NCI-H2196 treated with DMSO at 0.1 percent for 48 hours (cell line): ENCODE measurements around the gene PPP1R1C.

Source experiments
- DNase-seq: peaks from one replicate; lab custom pipeline; 2025; ENCODE audit not compliant: unreplicated experiment; lab: John Stamatoyannopoulos, UW

PPP1R1C gene

DNA sequence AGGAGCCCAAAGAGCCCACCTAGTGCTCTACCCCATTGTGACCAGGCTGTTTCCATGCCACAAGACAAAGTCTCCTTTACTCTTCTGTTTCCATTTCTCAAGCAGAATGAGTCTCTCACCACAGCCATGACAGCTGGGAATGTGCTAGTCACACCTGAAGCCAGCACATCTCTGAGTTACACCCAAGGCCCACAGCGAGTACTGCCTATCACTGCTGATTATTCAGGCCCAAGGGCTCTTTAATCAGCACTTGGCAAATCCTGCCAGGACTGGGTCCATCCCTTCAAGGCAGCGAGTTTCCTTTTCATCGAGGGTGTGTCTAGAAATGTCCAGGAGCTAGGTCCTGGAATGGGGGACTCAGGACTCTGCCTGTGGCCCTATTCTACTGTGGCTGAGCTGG lies 14.6 kb upstream of the PPP1R1C start:
- no peak for DNase-seq

DNA sequence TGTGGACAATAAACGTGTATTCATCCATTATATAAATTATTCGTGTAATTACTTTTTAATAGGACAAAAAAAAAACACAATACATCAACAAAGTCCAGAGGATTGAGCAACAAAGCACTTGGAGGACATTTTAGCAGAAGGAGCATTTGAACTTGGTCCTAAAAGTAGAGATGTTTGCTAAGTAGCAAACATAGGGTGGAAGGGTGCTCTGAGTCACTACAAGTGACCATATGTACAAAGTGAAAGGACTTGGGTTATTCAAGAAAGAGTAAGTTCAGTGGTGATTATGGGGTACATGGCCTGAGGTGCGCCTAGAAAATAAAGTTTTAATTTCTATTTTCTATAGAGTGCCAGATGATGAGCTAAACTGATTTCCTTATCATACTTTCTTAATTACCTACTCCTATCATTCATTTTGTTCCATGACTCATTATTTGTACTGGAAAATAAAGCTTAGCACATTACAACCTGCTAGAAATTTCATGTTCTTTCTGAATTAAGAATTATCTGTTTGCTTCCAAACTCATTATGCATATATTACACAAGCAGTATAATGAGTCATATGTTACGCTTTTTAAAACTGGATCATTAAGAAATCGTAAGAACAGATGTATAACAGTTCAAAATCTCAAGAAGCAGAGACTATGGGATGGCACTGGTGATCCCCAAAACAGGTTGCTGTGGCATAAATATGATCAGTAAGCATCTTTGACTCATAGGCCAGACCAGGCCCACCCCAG lies 13.1 kb upstream of the PPP1R1C start:
- DNase-seq: no peak

GRCh38 chr2:181973171-181973783 lies 12.4 kb upstream of the PPP1R1C start:
- DNase-seq: no peak

DNA sequence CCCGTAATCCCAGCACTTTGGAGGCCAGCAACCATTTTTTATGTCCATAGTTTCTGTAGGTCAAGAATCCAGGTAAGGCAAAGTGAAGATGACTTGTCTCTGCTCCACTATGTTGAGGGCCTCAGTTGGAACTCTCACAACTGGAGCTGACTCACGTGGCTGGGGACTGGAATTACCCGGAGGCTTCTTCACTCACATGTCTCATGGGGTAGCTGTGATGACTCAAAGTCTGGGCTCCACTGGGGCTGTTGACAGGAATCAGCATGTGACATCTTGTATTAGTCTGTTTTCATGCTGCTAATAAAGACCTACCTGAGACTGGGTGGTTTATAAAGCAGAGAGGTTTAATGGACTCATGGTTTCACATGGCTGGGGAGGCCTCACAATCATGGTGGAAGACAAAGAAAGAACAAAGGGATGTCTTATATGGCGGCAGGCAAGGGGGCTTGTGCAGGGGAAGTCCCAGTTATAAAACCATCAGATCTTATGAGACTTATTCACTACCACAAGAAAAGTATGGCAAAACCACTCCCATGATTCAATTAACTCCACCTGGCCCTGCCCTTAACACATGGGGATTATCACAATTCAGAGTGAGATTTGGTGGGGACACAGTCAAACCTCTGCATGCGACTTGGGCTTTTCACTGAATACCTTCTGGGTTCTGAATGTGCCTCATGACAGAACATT lies 7.8 kb upstream of the PPP1R1C start:
- no peak for DNase-seq

DNA sequence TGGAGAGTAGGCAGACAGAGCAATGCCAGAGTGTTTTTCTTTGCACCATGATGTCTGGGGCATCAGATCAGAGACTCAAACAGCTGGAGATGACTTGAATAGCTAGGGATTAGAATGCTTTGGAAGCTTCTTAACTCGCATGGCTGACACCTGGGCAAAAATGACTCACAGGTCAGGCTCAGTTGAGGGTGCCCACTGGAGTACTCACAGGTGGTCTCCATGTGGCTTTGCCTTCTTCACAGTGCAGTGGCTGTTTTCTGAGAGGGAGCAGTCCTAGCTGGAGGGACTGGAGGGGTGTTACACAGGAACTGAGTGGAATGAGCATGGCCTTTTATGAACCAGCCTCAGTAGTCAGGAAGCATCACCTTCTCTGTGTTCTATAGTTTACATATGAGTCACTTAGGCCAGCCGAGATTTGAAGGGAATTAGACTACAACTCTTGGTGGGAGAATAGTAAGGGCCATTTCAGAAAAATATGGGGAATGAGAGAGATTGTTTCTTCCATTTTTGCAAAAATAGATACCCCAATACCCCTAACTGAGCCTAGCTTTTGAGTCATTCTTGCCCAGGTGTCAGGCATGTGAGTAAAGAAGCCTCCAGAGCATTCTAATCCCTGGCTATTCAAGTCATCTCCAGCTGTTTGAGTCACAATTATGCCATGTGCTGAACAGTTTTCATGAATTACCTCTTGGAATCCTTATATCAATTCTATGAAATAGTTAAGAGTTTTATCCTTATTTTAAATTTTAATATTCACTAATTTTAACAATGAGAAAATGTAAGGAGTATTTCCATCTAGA lies 7.1 kb upstream of the PPP1R1C start:
- no peak for DNase-seq

GRCh38 chr2:181984060-181984459 lies 1.6 kb upstream of the PPP1R1C start:
- DNase-seq: no peak

DNA sequence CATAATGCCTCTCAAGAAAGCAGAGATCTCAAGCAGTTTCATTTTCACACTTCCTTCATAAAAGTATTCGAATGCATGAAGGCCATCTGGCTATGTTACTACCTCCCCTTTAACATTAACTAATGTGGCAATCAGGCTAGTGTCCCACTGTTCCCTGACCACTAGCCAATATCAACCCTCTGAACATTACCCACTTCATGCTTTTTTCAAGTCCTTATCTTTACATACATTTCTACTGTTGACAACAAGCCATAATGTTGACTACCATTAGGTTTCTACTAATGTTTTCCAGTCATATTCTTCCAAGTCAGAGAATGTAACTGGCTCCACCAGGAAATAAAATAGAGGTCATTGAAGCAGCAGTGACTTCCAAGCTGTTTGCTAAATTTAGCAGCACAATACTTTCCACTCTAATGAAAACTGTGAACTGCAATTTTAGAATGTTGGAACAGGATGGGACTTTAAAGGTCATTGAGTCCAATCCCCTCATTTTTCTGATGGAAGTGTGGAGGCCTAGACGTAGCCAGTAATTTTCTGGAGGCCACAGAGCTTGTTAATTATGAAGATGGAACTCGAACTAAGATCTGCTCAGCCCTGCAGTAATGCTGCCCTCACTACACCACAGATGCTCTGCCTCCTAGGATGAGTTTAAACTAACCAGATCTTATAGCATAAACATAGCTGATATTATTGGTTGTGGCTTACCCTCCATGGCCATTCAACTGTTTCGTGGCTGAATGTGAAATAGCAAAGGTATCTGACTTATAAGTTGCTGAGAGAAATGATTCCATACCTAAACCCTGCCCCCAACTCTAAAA lies 630 bp upstream of the PPP1R1C start:
- DNase-seq: no peak

DNA sequence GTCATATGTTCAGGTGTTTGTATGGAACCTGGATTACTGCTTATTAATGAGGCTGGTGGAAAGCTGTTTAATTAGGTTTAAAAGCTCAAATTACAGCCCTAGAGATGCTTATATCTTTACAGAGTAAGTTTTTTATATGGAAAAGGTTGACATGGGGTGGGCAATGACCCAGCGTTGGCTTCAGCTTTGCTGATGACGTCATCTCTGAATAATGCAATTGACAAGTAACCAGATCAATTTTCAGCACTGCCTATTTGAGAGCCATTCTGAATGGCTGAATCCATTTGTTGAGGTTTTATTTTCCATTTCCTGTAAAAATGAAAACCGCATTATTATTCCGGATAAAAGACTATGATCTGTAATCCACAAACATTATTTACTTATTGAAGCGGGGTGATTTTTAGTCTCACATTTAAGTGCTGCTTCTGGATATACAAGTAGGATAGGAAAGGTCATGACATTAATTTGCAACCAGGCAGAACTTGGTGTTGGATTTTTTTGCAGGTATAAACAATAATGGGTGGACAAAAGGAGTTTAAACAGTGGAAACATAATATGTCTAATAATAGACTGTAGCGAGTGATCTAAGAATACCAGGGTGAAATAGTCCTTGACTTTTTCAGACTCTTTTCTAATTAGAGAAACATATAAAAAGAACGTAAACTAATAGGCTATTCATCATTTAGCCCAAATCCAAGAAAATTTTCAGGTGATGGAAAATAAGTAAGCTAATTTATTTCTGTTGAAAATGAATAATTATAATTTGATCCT lies 2.7 kb downstream of the PPP1R1C start:
- DNase-seq: peak; percentile 44

DNA sequence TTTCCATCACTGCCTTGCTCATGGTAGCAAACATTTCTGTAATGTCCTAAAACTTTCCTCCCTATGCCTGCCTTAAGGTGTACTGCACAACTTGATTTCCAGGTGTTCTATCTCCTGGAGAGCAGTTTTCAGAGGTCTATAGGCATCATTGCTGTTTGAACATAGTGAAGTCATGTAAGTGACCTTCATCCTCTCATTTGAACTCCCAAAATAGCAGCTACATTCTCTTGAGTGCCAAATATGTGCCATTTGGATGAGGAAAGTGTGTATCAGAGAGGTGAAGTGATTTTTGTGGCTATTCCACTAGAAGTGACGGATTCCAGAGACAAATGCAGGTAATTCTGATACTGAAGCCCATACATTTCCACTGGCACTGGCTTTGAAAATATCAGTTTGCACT lies 3.4 kb downstream of the PPP1R1C start:
- DNase-seq: no peak

DNA sequence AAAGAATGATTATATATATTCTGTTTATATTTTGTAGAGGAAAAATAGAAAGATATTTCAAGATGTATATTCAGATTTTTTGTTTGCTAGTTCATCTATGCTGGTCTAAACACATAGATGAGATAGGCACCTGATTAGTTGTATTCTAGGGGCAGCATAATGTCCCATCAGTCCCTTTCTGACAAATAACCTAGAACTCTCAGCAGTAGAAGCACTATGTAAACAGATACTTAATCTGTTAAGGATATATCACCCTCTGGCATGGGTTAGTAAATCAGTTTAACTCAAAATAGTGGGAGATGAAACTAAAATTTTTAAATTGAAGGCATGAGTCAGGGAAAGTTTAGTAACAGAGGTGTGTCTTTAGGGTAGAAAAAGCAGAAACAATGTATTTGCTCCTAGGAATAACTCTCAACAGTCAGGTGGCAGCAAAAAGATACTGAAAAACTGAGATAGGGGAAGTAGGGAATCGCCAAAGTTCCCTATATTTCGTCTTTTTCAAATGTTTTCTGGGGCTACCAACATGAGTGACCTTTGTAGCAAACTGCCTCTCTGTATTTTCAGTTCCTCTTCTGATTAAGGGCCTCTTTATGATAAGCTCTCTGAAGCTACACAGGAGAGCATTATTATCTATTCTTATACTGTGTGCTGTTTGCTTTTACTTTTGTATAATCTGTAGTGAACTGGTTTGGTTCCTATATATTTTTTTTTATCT lies 5.7 kb downstream of the PPP1R1C start:
- DNase-seq: no peak

DNA sequence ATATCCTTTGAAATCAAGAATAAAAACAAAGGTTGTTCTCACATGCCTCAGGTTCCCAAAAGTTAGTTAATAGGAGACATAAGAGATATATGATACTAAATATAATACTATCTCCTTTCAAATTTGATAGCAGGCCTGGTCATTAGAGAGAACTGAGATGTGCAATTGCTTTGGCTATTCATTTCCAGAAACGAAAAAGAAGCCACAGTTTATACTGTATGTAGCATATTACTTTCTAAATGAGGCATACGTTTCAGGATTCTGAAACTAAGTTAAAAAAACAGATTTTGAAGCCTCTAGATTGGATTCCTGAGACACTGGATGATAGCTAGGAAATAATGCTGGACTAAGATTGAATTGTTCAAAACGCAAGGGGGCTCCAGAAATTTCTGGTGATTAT lies 7.1 kb downstream of the PPP1R1C start:
- no peak for DNase-seq

GRCh38 chr2:181995289-181995688 lies 9.6 kb downstream of the PPP1R1C start:
- DNase-seq: no peak

DNA sequence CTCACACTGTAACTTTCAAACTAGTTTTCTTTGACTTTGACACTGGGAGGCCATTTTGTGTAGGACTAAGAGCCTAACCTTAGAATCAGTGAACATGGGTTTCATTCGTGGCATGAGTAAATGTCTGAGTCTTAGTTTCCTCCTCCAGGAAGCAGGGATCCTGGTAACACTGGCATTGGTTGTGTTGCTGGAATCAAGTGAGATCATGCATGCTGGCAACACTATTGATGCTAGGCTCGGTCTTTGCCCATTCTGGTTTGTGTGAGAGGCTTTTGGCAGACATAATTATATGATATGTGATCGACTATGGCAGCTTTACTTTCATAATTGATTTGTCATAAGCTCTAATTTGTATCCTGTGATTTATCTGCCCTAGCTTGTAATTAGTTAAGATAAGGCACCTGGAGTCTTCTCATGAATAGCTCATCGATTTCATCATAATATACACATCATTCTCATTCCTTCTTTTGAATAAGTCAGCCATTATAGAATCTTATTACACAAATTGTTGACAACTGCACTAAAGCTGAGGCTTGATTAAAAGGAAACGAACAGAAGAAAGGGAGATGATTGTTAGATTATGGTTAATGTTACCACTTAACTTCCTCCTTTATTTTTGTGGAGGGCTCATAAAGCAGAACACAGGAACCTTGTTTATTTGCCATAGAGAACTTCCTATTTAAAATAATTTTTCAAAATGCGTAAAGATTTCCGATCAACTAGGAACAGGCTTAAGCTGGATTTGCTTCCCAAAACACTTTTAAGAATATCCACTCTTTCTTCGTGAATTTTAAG lies 12.6 kb downstream of the PPP1R1C start:
- peak; percentile 34 for DNase-seq

GRCh38 chr2:181998891-181999654 lies 13.4 kb downstream of the PPP1R1C start:
- DNase-seq: no peak

DNA sequence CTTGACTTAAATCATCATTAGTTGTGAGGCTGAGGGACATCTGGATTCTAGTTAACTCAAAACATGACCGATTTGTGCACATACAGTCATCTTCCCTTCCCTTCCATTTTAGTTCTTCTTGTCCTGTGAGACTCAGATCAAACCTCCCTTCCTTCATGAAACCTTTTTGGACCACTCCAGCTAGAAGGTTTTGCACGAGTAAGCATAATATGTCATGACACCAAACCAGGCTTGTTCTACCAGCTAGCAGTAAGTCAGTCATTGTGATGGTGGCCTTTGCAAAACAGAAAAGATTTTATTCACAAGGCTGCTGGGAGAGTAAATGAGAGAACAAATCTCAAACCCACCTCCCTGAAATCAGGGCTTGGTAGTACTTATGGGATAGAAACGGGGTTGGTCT lies 14.3 kb downstream of the PPP1R1C start:
- no peak for DNase-seq

GRCh38 chr2:182004945-182005520 lies 19.4 kb downstream of the PPP1R1C start:
- DNase-seq: no peak

DNA sequence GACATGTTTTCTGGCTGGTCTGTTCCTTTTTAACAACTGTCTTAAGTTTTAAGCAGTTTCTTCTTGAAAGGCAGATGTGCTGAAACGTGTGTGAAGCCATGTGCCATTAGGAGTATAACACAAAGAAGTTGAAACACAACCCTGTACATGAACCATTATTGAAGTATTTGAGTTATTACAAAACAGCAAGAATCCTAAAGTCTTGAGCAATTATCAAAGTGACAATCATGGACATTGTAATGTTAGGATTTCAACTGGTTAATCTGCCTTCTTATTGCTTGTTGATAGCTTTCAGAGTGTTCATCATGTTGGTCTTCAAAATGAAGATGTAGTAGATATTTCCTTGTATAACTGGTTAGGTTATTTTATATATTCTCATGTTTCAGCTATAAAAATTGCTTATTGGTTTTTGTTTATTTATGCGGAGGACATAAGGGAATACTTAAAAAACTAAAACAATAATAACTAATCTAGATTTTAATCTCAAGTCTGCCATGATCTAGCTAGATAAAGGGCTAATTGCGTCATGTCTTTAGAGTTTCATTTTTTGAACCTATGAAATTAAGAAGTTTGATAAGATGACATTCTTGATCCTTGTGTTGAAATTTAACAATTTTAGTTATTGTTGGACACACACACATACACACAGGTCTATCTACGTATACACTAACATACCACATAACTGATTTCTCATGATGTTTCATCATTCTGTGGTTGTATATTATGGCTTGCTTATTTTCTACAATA lies 21.1 kb downstream of the PPP1R1C start:
- DNase-seq: no peak
